Psoas muscle (tissue), 8 donors: ENCODE measurements around the gene NRP1. TPM values are rescaled to one million over a fixed set of nuclear protein-coding genes. Genes with fewer than 3 reads are reported as not detected.
"Not testable (repeated sequence)": the region's sequence is repeated elsewhere in the genome, so short reads cannot be mapped to it uniquely, and the experiment has no call there.

Experiments used
- ATAC-seq, 4 donors: fragments of 200-7000 bp; cut with Tn5 transposase; one replicate each; pipeline ENCODE4 v1.9.1; 2020; ENCODE audit warnings: moderate library complexity in 3 of 4, mild to moderate bottlenecking in 2 of 4
- DNase-seq, 2 donors: peaks; one replicate each; pipeline ENCODE4 v3.0.0-alpha.2; 2020
- H3K27ac ChIP-seq: fragments of 200-600 bp; one replicate; pipeline ENCODE4 v1.8.0; 2022
- H3K27me3 ChIP-seq, 3 donors: fragments of 200-600 bp in 1 of 3; one replicate each; pipeline versions ENCODE4 v1.6.1 to v1.8.0; 2013 to 2022; ENCODE audit warnings: low read length in 2 of 3, mild to moderate bottlenecking in 2 of 3, moderate library complexity in 1 of 3; ENCODE audit not compliant: insufficient read depth in 3 of 3
- H3K36me3 ChIP-seq, 2 donors: fragments of 200-600 bp in 1 of 2; one replicate each; pipeline versions ENCODE4 v1.6.1 to v1.8.0; 2013 to 2022; ENCODE audit warnings: low read depth in 1 of 2, mild to moderate bottlenecking in 1 of 2, moderate library complexity in 1 of 2; ENCODE audit not compliant: insufficient read depth in 1 of 2
- H3K4me1 ChIP-seq: fragments of 200-600 bp; one replicate; pipeline ENCODE4 v1.8.0; 2022
- H3K4me3 ChIP-seq: fragments of 200-600 bp; one replicate; pipeline ENCODE4 v1.8.0; 2022; ENCODE audit warnings: mild to moderate bottlenecking
- H3K9me3 ChIP-seq: fragments of 200-600 bp; one replicate; pipeline ENCODE4 v1.8.0; 2022
- CTCF ChIP-seq: fragments of 200-600 bp; IDR thresholded peaks from one replicate; pipeline ENCODE4 v1.8.0; 2022; ENCODE audit warnings: antibody characterized with exemption
- WGBS, 3 donors: extraction: QIAGEN DNeasy Blood & Tissue Kit; methylation state at CpG; one replicate each; pipeline versions ENCODE4 v1.1.6 to v1.1.7; 2013; 5-methylcytosine and 5-hydroxymethylcytosine counted together
- intact Hi-C, 2 donors: fragments of 100-400 bp; cut with DNase I; formaldehyde crosslinking; loops; one replicate each; pipeline versions ENCODE4 v1.11.0 to v1.14.2; 2022
- long read RNA-seq, 2 donors: library from polyadenylated mRNA; unstranded; transcript quantifications; one replicate each; pipeline ENCODE4 v2.0.0, GENCODE V29; 2021
- polyA plus RNA-seq, 3 donors: library from polyadenylated mRNA; stranded (reverse); fragments of 200-250 nt; gene quantifications; one replicate each; pipeline ENCODE4 v1.2.3, GENCODE V29; 2013
- total RNA-seq, 4 donors: library from RNA; stranded (reverse); fragmentation: NEBNext Ultra II Directional in 2 of 4; extraction: Animal tissue kit (Norgen Biotek cat#: 25700) in 2 of 4; gene quantifications; one replicate each; pipeline versions ENCODE4 v1.2.1 to v1.2.4, GENCODE V29; 2021 to 2023
- donor health status: healthy with polysubstance abuse.
- donor health status: DM: no; HTN: no; CAD: no; lungs with moderate emphysema.
- donor health status: Bipolar disorder and iron deficiency.
- donor health status: healthy.
- donor health status: DM: yes; HTN: yes; CAD: no.
- donor health status: DM: no; HTN: no; CAD: no.
- donor health status: DM: no; HTN: no; CAD: no.
- donor health status: DM: yes; HTN: yes; CAD: no.

NRP1 gene
- total RNA-seq (10 to 100 TPM; 29.1 to 54.8 (median 42.9) TPM), polyA plus RNA-seq (10 to 100 TPM; 10.9 to 31.2 (median 11.4) TPM)
- long read RNA-seq, donor 1, full-length matches to known transcripts = 2 of 18 reads
- long read RNA-seq, donor 1, partial matches to known transcripts = 7 of 18 reads
- long read RNA-seq, donor 1, other reads (novel, unspliced or antisense) = 9 of 18 reads
- long read RNA-seq, donor 2, full-length matches to known transcripts = 6 of 18 reads
- long read RNA-seq, donor 2, partial matches to known transcripts = 1 of 18 reads
- long read RNA-seq, donor 2, other reads (novel, unspliced or antisense) = 11 of 18 reads

- peak within 1 kb of the TSS; percentile 84 for H3K4me3 ChIP-seq
- H3K27ac ChIP-seq = peak within 1 kb of the TSS; percentile 85
- TF ChIP-seq CTCF = no peak
- H3K4me1 ChIP-seq = peaks cover 14% of the 10 kb centered on the region
- H3K9me3 ChIP-seq = no peaks in the 10 kb centered on the region
- no peaks in the 10 kb centered on the region for H3K27me3 ChIP-seq
- intact Hi-C loops = loop anchor here (5.0 to 10.0 kb wide), 6 partner anchors 139 to 1303 kb away; no protein-coding TSS in a partner anchor
- H3K36me3 ChIP-seq = peaks cover 0 to 11% of the 10 kb centered on the region in 2 donors
- DNase-seq (peak; percentile 35 to 67), ATAC-seq (peak; percentile 32 to 52 (median 44))
- 0% methylated on average over 38 to 43 of the region's 44 CpGs for WGBS, 3 donors
These were observed at the start of gene NRP1 for GRCh38 chr10:33334153-33334804. Gene NRP1 (minus strand): TSS chr10:33334667. CDS start chr10:33334382, 285 bp downstream.

- H3K36me3 ChIP-seq, H3K4me1 ChIP-seq, H3K27ac ChIP-seq, H3K9me3 ChIP-seq, intact Hi-C loops, DNase-seq, H3K4me3 ChIP-seq, H3K27me3 ChIP-seq, ATAC-seq: not testable (repeated sequence)
- 85 to 92% (median 90%) methylated on average over 3 of the region's 3 CpGs for WGBS, 3 donors
These were observed 49.7 kb upstream of the NRP1 start for GRCh38 chr10:33384201-33384600.

- Histone ChIP-seq H3K9me3 (no peaks in the 10 kb centered on the region), H3K36me3 (no peaks in the 10 kb centered on the region), H3K27me3 (no peaks in the 10 kb centered on the region), H3K4me3 (no peak overlapping the region), H3K4me1 (peaks cover 3% of the 10 kb centered on the region), H3K27ac (no peak overlapping the region)
- intact Hi-C loops = no loop called here
- no peak for ATAC-seq
- WGBS, 3 donors = 77 to 85% (median 78%) methylated on average over 3 to 4 of the region's 4 CpGs
- DNase-seq = no peak
- TF ChIP-seq CTCF = no peak
These were observed 48.6 kb upstream of the NRP1 start for GRCh38 chr10:33382921-33383713.

- Histone ChIP-seq H3K27ac (no peak overlapping the region), H3K9me3 (no peaks in the 10 kb centered on the region), H3K4me1 (peaks cover 3% of the 10 kb centered on the region), H3K4me3 (no peak overlapping the region), H3K27me3 (no peaks in the 10 kb centered on the region), H3K36me3 (no peaks in the 10 kb centered on the region)
- TF ChIP-seq CTCF = no peak
- 34 to 41% (median 40%) methylated on average over 2 of the region's 2 CpGs for WGBS, 3 donors
- ATAC-seq (no peak), DNase-seq (no peak)
- intact Hi-C loops = no loop called here
These were observed 47.7 kb upstream of the NRP1 start for GRCh38 chr10:33382216-33382600.
